GM19023 (cell line): Measurements from ENCODE around the gene SDC4.

Experiments used
- ATAC-seq: cut with Tn5 transposase; IDR thresholded peaks from one replicate; pipeline ENCODE4 v1.9.1; 2021; ENCODE audit warnings: mild to moderate bottlenecking, moderate library complexity; ENCODE audit not compliant: unreplicated experiment

SDC4 gene

GRCh38 chr20:45347936-45348778 is at the start of gene SDC4:
Gene SDC4, minus strand, starts transcription at chr20:45348424. Its CDS starts 40 bp downstream, at chr20:45348384.
- ATAC-seq = no peak

- ATAC-seq = no peak
Observed at GRCh38 chr20:45395114-45395415, 46.8 kb upstream of the SDC4 start.

- ATAC-seq = no peak
Observed at GRCh38 chr20:45394221-45395113, 46.2 kb upstream of the SDC4 start.

- no peak for ATAC-seq
Observed at GRCh38 chr20:45392733-45393132, 44.5 kb upstream of the SDC4 start.

GRCh38 chr20:45391559-45391958 is 43.3 kb upstream of the SDC4 start:
- ATAC-seq = no peak

GRCh38 chr20:45390931-45391330 is 42.7 kb upstream of the SDC4 start:
- ATAC-seq = no peak

- ATAC-seq = no peak
Observed at GRCh38 chr20:45387274-45387673, 39.0 kb upstream of the SDC4 start.

GRCh38 chr20:45378191-45378590 is 30.0 kb upstream of the SDC4 start, which contains the start of gene TP53TG5:
Gene TP53TG5, minus strand, starts transcription at chr20:45378325. Its CDS starts 89 bp downstream, at chr20:45378236.
- no peak for ATAC-seq

GRCh38 chr20:45377269-45377668 is 29.0 kb upstream of the SDC4 start:
- no peak for ATAC-seq

- no peak for ATAC-seq
Observed at GRCh38 chr20:45374966-45375365, 26.7 kb upstream of the SDC4 start.

GRCh38 chr20:45374101-45374467 is 25.9 kb upstream of the SDC4 start:
- ATAC-seq = no peak

- peak; percentile 78 for ATAC-seq
Observed at GRCh38 chr20:45373353-45374100, 25.3 kb upstream of the SDC4 start.

GRCh38 chr20:45372646-45373352 is 24.6 kb upstream of the SDC4 start:
- no peak for ATAC-seq

- ATAC-seq = no peak
Observed at GRCh38 chr20:45372241-45372640, 24.0 kb upstream of the SDC4 start.

- ATAC-seq = no peak
Observed at GRCh38 chr20:45370571-45371160, 22.4 kb upstream of the SDC4 start.

- ATAC-seq = peak; percentile 73
Observed at GRCh38 chr20:45368221-45368980, 20.2 kb upstream of the SDC4 start.

- ATAC-seq = no peak
Observed at GRCh38 chr20:45367126-45367525, 18.9 kb upstream of the SDC4 start.

GRCh38 chr20:45366631-45367030 is 18.4 kb upstream of the SDC4 start:
- no peak for ATAC-seq

- no peak for ATAC-seq
Observed at GRCh38 chr20:45366192-45366591, 18.0 kb upstream of the SDC4 start.
